Uterus (tissue), 2 donors: ENCODE measurements around the gene B3GNT3.

ENCODE experiments used
- POLR2A ChIP-seq, 2 donors: fragments of 450-650 bp; IDR thresholded peaks; one replicate each; pipeline ENCODE4 v1.6.1; 2016; ENCODE audit warnings: antibody characterized with exemption in 2 of 2, mild to moderate bottlenecking in 1 of 2, moderate library complexity in 1 of 2
- TF ChIP-seq, protein P1 (sequence below), 4 experiments: fragments of 200-600 bp in 2 of 4; fragments of 450-650 bp in 2 of 4; sonication (generic) in 2 of 4; IDR thresholded peaks; one replicate each; pipeline ENCODE4 v1.5.1; 2016 to 2019; ENCODE audit warnings: antibody characterized with exemption in 4 of 4, mild to moderate bottlenecking in 2 of 4, moderate library complexity in 1 of 4

DNA sequence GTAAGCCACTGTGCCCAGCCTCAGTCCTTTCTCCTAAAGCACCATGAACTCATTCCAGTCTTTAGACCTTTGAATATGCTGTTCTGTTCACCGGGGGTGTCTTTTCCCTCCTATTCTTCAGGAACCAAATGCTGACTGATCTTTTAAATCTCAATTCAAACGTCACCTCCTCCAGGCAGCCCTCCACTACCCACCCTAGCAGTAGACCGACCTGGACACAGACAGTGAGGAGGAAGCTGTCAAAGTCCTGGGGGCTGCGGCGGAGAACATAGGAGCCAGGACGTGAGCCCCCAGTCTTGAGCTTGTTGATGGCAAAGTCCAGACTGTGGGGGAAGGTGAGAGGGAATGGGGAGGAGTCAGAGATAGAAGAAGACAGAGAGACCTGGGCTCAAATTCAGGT, 45.1 kb downstream of the B3GNT3 start:
- TF ChIP-seq, protein P1, sequence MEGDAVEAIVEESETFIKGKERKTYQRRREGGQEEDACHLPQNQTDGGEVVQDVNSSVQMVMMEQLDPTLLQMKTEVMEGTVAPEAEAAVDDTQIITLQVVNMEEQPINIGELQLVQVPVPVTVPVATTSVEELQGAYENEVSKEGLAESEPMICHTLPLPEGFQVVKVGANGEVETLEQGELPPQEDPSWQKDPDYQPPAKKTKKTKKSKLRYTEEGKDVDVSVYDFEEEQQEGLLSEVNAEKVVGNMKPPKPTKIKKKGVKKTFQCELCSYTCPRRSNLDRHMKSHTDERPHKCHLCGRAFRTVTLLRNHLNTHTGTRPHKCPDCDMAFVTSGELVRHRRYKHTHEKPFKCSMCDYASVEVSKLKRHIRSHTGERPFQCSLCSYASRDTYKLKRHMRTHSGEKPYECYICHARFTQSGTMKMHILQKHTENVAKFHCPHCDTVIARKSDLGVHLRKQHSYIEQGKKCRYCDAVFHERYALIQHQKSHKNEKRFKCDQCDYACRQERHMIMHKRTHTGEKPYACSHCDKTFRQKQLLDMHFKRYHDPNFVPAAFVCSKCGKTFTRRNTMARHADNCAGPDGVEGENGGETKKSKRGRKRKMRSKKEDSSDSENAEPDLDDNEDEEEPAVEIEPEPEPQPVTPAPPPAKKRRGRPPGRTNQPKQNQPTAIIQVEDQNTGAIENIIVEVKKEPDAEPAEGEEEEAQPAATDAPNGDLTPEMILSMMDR (IDR thresholded peaks at IDR 0.05) = no peak
- no peak for TF ChIP-seq POLR2A (IDR thresholded peaks at IDR 0.05)
